Right lobe of liver (tissue), 4 donors: ENCODE results near the gene CCSER1.

Experiments
- POLR2A ChIP-seq: fragments of 450-650 bp; IDR thresholded peaks from one replicate; pipeline ENCODE4 v1.6.1; 2017; ENCODE audit warnings: antibody characterized with exemption, mild to moderate bottlenecking
- TF ChIP-seq, protein P1 (sequence below), 4 donors: fragments of 200-600 bp in 3 of 4; fragments of 450-650 bp in 1 of 4; IDR thresholded peaks; one replicate each; pipeline versions ENCODE4 v1.5.1 to v1.8.0; 2016 to 2022; ENCODE audit warnings: antibody characterized with exemption in 4 of 4, mild to moderate bottlenecking in 2 of 4
- donor health status: DM: no; HTN: no; CAD: no.
- donor health status: DM: no; HTN: no; CAD: no.
- donor health status: DM: no; HTN: yes; CAD: no.

DNA sequence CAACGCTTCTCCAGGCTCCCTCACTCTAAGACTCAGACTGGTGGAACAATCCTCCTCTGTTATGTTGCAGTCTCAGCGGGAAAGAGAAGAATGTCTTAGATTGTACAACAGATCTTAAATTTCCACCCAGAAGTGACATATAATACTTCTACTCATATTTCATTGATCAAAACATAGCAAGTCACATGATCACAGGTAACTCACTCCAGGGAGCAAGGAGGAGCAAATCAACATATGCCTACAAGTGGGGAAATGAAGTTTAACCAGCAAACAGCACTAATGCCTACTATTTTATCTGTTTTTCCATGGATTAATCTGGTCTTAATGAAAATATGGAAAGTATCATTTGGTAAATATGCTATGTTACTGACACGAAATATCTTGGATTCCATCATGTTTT is 819.8 kb downstream of the CCSER1 start:
- TF ChIP-seq, protein P1, sequence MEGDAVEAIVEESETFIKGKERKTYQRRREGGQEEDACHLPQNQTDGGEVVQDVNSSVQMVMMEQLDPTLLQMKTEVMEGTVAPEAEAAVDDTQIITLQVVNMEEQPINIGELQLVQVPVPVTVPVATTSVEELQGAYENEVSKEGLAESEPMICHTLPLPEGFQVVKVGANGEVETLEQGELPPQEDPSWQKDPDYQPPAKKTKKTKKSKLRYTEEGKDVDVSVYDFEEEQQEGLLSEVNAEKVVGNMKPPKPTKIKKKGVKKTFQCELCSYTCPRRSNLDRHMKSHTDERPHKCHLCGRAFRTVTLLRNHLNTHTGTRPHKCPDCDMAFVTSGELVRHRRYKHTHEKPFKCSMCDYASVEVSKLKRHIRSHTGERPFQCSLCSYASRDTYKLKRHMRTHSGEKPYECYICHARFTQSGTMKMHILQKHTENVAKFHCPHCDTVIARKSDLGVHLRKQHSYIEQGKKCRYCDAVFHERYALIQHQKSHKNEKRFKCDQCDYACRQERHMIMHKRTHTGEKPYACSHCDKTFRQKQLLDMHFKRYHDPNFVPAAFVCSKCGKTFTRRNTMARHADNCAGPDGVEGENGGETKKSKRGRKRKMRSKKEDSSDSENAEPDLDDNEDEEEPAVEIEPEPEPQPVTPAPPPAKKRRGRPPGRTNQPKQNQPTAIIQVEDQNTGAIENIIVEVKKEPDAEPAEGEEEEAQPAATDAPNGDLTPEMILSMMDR (IDR thresholded peaks at IDR 0.05) = no peak
- TF ChIP-seq POLR2A = no peak
